GM12865 (cell line): ENCODE measurements around the gene KLHL1.

Source experiments
- DNase-seq: peaks from one replicate; pipeline ENCODE4 v3.0.0; 2010; ENCODE audit warnings: low read depth
- H3K4me3 ChIP-seq: 2 replicates; pipeline ENCODE4 v1.5.1; 2011; ENCODE audit warnings: mild to moderate bottlenecking, low read depth, low read length, control low read depth
- CTCF ChIP-seq: IDR thresholded peaks from 2 replicates; pipeline ENCODE4 v1.5.1; 2011; ENCODE audit warnings: low read length, control low read depth, low read depth, inconsistent platforms; ENCODE audit not compliant: insufficient read depth; ENCODE audit errors: missing control alignments

The KLHL1 gene

GRCh38 chr13:69721631-69722030 lies 386.6 kb downstream of the KLHL1 start:
- no peak overlapping the region for H3K4me3 ChIP-seq
- DNase-seq, result no peak
- no peak for TF ChIP-seq CTCF

DNA sequence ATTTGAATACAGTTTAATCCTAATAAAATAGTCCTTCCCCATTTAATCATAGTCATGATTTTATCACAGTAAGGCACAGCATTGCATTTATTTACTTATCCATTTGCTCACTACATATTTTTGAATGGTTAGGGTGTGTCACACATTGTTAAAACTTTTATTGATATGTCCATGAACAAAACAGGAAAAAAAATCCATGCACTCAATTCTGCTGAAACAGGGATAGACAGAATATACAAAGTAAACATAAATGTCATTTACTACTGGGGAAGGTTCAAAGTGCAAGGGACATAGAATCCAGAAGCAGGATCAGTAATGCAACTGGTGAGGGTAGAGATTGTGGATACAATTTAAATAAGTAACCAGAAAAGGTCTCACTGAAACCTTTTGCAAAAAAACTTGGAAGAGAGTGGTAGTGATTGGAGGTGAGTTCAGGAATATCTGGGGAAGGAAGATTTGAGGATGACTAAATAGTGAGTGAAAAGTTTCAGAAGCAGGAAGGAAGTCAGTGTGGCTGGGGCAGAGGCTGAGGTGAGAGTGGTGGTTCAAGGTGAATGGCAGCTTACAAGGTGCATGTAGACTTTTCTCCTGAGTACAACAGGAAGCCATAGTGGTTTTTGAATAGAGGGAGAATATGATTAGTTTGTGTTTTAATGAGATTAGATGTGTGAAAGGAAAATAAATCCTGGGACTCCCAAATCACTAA lies 387.8 kb downstream of the KLHL1 start:
- no peak overlapping the region for H3K4me3 ChIP-seq
- no peak for DNase-seq
- TF ChIP-seq CTCF, result no peak

DNA sequence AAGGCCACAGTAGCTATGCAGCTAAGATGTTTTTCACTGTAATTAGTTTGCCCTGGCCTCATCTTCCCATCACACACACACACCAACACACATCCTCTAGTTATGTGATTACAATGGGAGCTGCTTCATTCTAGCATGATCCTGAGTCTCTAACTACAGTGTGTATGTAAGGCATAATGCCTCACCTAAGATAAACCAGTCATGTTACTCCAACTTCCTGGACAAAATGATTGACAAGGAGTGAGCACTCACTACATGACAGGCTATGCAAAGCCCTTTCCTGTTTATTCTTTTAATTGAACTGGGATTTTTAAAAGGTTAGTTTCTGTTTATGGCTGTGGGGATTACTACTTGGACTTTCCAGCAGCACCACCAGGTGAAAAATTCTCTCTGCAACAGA lies 401.4 kb downstream of the KLHL1 start:
- DNase-seq, result no peak
- no peak for TF ChIP-seq CTCF
- no peak overlapping the region for H3K4me3 ChIP-seq

DNA sequence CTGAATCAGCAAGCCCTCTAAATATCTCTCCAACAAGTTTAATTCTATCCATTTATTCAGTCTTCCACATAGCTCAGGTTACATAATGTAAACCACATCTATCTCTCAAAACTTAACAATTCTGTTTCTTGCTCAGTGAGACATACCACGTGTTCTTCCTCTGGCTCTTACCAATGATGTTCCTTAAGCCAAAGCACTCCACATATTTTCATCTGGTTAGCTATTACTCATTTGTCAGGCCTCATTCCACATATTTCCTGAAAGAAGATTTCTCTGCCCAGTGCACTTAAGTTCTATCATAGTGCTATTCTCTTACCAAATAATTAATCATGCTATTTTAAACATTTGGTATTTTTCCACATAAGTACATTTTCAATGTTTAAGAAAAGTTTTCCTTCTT lies 403.9 kb downstream of the KLHL1 start:
- H3K4me3 ChIP-seq, result no peak overlapping the region
- DNase-seq, result no peak
- TF ChIP-seq CTCF, result no peak

GRCh38 chr13:69690999-69691398 lies 417.3 kb downstream of the KLHL1 start:
- no peak for TF ChIP-seq CTCF
- no peak for DNase-seq
- no peak overlapping the region for H3K4me3 ChIP-seq

- TF ChIP-seq CTCF, result no peak
- H3K4me3 ChIP-seq, result peak overlapping the region; percentile 2
- peak; percentile 29 for DNase-seq
These were observed 424.1 kb downstream of the KLHL1 start for GRCh38 chr13:69683921-69684686.

DNA sequence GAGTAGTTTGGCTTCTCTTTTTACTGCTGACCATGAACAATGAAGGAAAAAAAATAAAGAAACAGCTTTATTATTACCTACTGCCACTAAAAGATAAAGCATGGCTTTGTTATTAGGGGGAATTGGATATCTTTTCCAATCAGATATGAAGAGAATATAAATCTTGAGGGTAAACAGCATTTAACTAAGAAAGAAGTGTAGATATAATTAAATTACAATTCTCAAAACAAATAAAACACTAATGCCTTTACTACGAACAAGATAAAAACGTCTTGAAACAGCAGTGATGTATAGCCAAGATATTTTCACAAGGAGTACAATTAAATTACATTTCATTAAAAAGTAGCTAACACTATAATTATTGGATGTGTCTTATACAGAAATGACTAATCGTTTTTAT lies 426.5 kb downstream of the KLHL1 start:
- H3K4me3 ChIP-seq, result no peak overlapping the region
- TF ChIP-seq CTCF, result no peak
- DNase-seq, result no peak
